ENCODE measurements around the gene CHRNB2. TPM values are rescaled to one million over a fixed set of nuclear protein-coding genes. Genes with fewer than 3 reads are reported as not detected.

Gene CHRNB2
- total RNA-seq, 1 donor from 2014 or later, result 0.74 TPM

- H3K4me1 ChIP-seq, result peaks cover 11% of the 10 kb centered on the region
- no peak for DNase-seq (ENCODE audit: extremely low spot score in 2 of 2)
- H3K27ac ChIP-seq, result no peak overlapping the region
- no peaks in the 10 kb centered on the region for H3K27me3 ChIP-seq
- H3K9me3 ChIP-seq, result no peaks in the 10 kb centered on the region
- no peaks in the 10 kb centered on the region for H3K36me3 ChIP-seq
- TF ChIP-seq POLR2AphosphoS5 (IDR thresholded peaks at IDR 0.05; ENCODE audit: insufficient read depth in 1 of 2, low read depth in 1 of 2) (no peak), POLR2A (IDR thresholded peaks at IDR 0.05) (no peak), CTCF (IDR thresholded peaks at IDR 0.05) (no peak)
- no peak overlapping the region for H3K4me3 ChIP-seq
- intact Hi-C loops (cut with DNase I), result loop anchor here (10.0 kb wide), 1 partner anchor 499 kb away; the partner anchor contains the start of gene EFNA4
Observed at GRCh38 chr1:154565876-154566275, 1.7 kb upstream of the CHRNB2 start.

- Histone ChIP-seq H3K27me3 (no peaks in the 10 kb centered on the region), H3K4me1 (peaks cover 11% of the 10 kb centered on the region), H3K27ac (no peak overlapping the region), H3K36me3 (no peaks in the 10 kb centered on the region), H3K4me3 (no peak overlapping the region), H3K9me3 (no peaks in the 10 kb centered on the region)
- intact Hi-C loops (cut with DNase I), result loop anchor here (10.0 kb wide), 1 partner anchor 497 kb away; the partner anchor contains the start of gene EFNA4
- no peak for DNase-seq (ENCODE audit: extremely low spot score in 2 of 2)
- TF ChIP-seq CTCF (IDR thresholded peaks at IDR 0.05) (no peak), POLR2A (IDR thresholded peaks at IDR 0.05) (no peak), POLR2AphosphoS5 (IDR thresholded peaks at IDR 0.05; ENCODE audit: insufficient read depth in 1 of 2, low read depth in 1 of 2) (no peak)
Observed at GRCh38 chr1:154568157-154568815, 708 bp downstream of the CHRNB2 start.

- H3K4me1 ChIP-seq, result peaks cover 11% of the 10 kb centered on the region
- no peak overlapping the region for H3K27ac ChIP-seq
- H3K27me3 ChIP-seq, result no peaks in the 10 kb centered on the region
- H3K9me3 ChIP-seq, result no peaks in the 10 kb centered on the region
- TF ChIP-seq POLR2AphosphoS5 (IDR thresholded peaks at IDR 0.05; ENCODE audit: insufficient read depth in 1 of 2, low read depth in 1 of 2) (no peak), CTCF (IDR thresholded peaks at IDR 0.05) (no peak), POLR2A (IDR thresholded peaks at IDR 0.05) (no peak)
- no peak for DNase-seq (ENCODE audit: extremely low spot score in 2 of 2)
- intact Hi-C loops (cut with DNase I), result no loop called here
- H3K36me3 ChIP-seq, result no peaks in the 10 kb centered on the region
- H3K4me3 ChIP-seq, result no peak overlapping the region
Observed at GRCh38 chr1:154571244-154571963, 3.8 kb downstream of the CHRNB2 start.

GRCh38 chr1:154571964-154572288 lies 4.3 kb downstream of the CHRNB2 start:
- H3K4me3 ChIP-seq, result no peak overlapping the region
- peaks cover 11% of the 10 kb centered on the region for H3K4me1 ChIP-seq
- intact Hi-C loops (cut with DNase I), result no loop called here
- H3K27ac ChIP-seq, result no peak overlapping the region
- no peaks in the 10 kb centered on the region for H3K36me3 ChIP-seq
- TF ChIP-seq POLR2AphosphoS5 (IDR thresholded peaks at IDR 0.05; ENCODE audit: insufficient read depth in 1 of 2, low read depth in 1 of 2), result no peak
- no peak for TF ChIP-seq POLR2A (IDR thresholded peaks at IDR 0.05)
- TF ChIP-seq CTCF (IDR thresholded peaks at IDR 0.05), result no peak
- no peak for DNase-seq (ENCODE audit: extremely low spot score in 2 of 2)
- no peaks in the 10 kb centered on the region for H3K9me3 ChIP-seq
- H3K27me3 ChIP-seq, result no peaks in the 10 kb centered on the region
